Activated CD8-positive, alpha-beta memory T cell treated with anti-CD3 and anti-CD28 coated beads, Interleukin-2, amount 50 U/mL, for 1 hour (primary cell): ENCODE results near the gene MASP1.

Experiments used
- DNase-seq: peaks from one replicate; pipeline ENCODE4 v3.0.0-alpha.2; 2020; ENCODE audit errors: extremely low read depth

MASP1 gene

DNA sequence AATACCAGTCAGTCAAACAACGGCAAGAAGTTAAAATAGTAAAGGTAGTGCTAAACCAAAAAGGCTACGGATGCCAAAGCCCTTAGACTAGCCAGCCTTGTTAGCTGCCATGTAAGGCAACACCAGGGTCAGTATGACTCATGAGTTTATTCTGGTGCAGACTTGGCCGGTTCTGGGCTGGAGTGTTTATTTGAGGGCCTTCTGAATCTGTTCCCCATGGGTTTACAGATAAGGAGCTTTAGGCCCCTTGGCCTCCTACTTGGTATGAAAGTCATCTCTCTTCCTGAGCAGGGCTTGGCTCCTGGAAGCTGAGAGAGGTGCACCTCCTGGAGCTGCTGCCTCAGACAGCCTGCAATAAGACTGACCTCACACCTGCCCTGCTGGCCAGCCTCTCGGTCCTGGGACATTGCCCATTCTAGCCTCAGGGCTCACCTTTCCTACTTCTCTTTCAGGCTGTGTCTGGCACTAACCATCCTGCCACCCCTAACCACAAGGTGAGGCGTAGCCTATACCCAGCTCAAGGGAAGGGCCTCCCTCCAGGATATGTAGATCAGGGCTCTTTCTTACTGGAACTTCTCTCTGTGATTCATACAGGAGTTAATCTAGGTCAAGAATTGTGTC, 104.6 kb downstream of the MASP1 start:
- DNase-seq = no peak

DNA sequence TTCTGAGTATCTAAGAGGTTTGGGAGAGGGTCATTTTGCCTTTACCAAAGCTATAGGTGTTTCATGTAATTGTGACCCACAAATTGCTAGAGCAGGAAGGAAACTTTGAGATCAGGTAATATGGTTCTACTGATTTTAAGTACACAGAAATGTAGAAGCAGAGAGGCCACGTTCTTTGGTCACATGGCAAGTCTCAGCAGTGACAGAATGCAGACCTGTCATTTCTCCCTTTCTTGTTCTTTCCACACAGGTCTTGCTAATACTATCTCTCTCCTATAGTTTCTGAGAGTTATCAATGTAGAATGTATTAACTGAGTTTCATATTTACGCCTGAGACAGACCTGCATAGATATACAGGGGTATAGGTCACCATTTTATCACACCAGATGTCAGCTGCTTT, 105.2 kb downstream of the MASP1 start:
- no peak for DNase-seq

DNA sequence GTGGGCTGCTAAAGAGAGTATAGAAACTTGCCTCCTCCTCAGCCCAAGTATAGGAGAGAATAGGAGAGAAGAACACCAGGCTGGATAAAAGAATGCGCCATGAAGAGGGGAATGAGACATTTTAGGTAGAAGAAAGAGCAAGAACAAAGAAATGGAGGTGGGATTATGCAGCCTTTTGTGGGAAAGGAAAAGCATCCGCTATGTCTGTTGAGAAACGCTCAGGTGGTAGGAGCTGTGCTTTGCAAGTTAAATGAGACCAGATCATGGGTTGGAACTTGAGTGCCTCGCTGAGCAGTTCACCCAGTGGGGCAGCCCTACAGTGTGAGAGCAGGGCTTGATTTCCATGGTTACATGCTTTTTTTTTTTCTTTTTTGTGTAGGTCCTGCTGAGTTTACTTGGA, 105.8 kb downstream of the MASP1 start:
- no peak for DNase-seq
